ENCODE data around the gene PPP2R2C.

PPP2R2C gene

DNA sequence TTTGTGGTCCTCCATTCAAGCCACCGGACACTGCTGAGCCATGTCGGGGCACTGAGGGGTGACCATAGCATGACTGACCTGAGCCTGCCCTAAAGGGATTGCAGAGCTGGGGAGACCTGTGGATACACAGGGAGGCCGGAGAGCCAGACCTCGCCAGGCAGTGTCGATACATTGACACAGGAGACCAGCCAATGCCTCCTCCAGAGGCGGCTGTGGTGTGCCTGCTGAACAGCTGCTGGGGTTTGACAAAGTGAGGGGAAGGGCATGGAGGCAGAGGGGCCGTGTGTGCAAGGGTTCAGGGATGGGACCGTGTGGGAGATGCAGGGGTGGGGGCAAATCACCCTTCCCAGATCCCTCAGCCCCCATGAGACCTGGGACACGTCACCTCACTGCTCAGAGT is 48.0 kb downstream of the PPP2R2C start:
- Histone ChIP-seq H3K14ac (ENCODE audit: low read length) (no peak overlapping the region), H3K4ac (ENCODE audit: low read length) (no peak overlapping the region), H3K27me3 (ENCODE audit: control insufficient read depth in 3 of 3, insufficient read depth in 3 of 3, low read depth in 1 of 3, low read length in 3 of 3) (peaks cover 0 to 40% (median 0%) of the 10 kb centered on the region in 3 experiments), H2AFZ (ENCODE audit: low read length) (no peak overlapping the region), H3K79me1 (ENCODE audit: low read depth, low read length) (no peaks in the 10 kb centered on the region), H4K8ac (ENCODE audit: low read depth, low read length) (no peak overlapping the region), H3K18ac (ENCODE audit: low read length) (no peak overlapping the region), H3K36me3 (replicated peaks in 1 of 2; ENCODE audit: control insufficient read depth in 2 of 2, insufficient read depth in 2 of 2, low read length in 2 of 2) (no peaks in the 10 kb centered on the region), H3K4me3 (ENCODE audit: low read length in 2 of 2) (no peak overlapping the region), H2BK12ac (ENCODE audit: low read length) (no peak overlapping the region), H3K27ac (replicated peaks; ENCODE audit: low read length) (no peak overlapping the region), H2BK120ac (ENCODE audit: low read depth, low read length) (no peak overlapping the region), H3K4me1 (ENCODE audit: control insufficient read depth in 2 of 2, insufficient read depth in 1 of 2, low read depth in 1 of 2, low read length in 2 of 2) (peaks cover 0 to 2% of the 10 kb centered on the region in 2 donors), H2BK5ac (ENCODE audit: low read length) (no peak overlapping the region), H2BK15ac (ENCODE audit: low read length) (no peak overlapping the region), H3K9ac (ENCODE audit: low read depth, low read length, poor library complexity) (no peak overlapping the region), H4K91ac (ENCODE audit: low read depth, low read length, poor library complexity) (no peak overlapping the region), H3K23ac (ENCODE audit: low read depth, low read length, poor library complexity) (no peak overlapping the region), H2AK5ac (ENCODE audit: low read depth, low read length) (no peak overlapping the region), H3K4me2 (ENCODE audit: insufficient read depth, low read length, poor library complexity, severe bottlenecking) (no peak overlapping the region), H3K9me3 (replicated peaks in 1 of 2; ENCODE audit: control insufficient read depth in 2 of 2, insufficient read depth in 1 of 2, low read depth in 1 of 2, low read length in 2 of 2) (no peaks in the 10 kb centered on the region)
- no peak for DNase-seq (ENCODE audit: low spot score)
- WGBS, 2 donors (ENCODE audit: extremely low coverage in 2 of 2, insufficient read length in 2 of 2, insufficient replicate concordance in 1 of 2) = no CpG with 5 or more reads among the region's 9 CpGs

DNA sequence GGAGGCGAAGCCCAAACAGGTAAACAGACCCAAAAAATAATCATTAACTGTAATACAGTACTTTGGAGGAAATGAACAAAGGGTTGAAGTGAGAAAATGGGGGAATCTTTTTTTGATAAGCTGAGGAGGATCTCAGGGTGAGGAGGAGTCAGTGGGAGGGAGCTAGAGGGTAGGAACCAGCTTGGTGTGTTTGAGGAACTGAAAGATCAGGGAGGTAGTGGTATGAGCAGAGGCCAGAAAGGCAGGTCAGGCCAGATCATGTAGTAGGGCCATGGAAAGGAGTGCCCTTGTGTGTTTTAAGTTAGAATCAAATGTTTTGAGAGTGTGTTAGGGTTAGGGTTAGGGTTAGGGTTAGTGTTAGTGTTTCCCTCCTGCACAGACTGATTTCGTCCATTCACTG is 48.8 kb downstream of the PPP2R2C start:
- WGBS, 2 donors (ENCODE audit: extremely low coverage in 2 of 2, insufficient read length in 2 of 2, insufficient replicate concordance in 1 of 2) = no CpG with 5 or more reads among the region's 2 CpGs
- DNase-seq (ENCODE audit: low spot score) = no peak
- Histone ChIP-seq H3K4me2 (ENCODE audit: insufficient read depth, low read length, poor library complexity, severe bottlenecking) (no peak overlapping the region), H3K18ac (ENCODE audit: low read length) (no peak overlapping the region), H3K27ac (replicated peaks; ENCODE audit: low read length) (no peak overlapping the region), H2BK120ac (ENCODE audit: low read depth, low read length) (no peak overlapping the region), H2BK12ac (ENCODE audit: low read length) (no peak overlapping the region), H4K91ac (ENCODE audit: low read depth, low read length, poor library complexity) (no peak overlapping the region), H3K9me3 (replicated peaks in 1 of 2; ENCODE audit: control insufficient read depth in 2 of 2, insufficient read depth in 1 of 2, low read depth in 1 of 2, low read length in 2 of 2) (no peaks in the 10 kb centered on the region), H2AK5ac (ENCODE audit: low read depth, low read length) (no peak overlapping the region), H3K4me1 (ENCODE audit: control insufficient read depth in 2 of 2, insufficient read depth in 1 of 2, low read depth in 1 of 2, low read length in 2 of 2) (peaks cover 0 to 2% of the 10 kb centered on the region in 2 donors), H3K4me3 (ENCODE audit: low read length in 2 of 2) (no peak overlapping the region), H3K23ac (ENCODE audit: low read depth, low read length, poor library complexity) (no peak overlapping the region), H3K79me1 (ENCODE audit: low read depth, low read length) (no peaks in the 10 kb centered on the region), H2BK5ac (ENCODE audit: low read length) (no peak overlapping the region), H2BK15ac (ENCODE audit: low read length) (no peak overlapping the region), H3K14ac (ENCODE audit: low read length) (no peak overlapping the region), H3K4ac (ENCODE audit: low read length) (no peak overlapping the region), H4K8ac (ENCODE audit: low read depth, low read length) (no peak overlapping the region), H2AFZ (ENCODE audit: low read length) (no peak overlapping the region), H3K9ac (ENCODE audit: low read depth, low read length, poor library complexity) (no peak overlapping the region), H3K27me3 (ENCODE audit: control insufficient read depth in 3 of 3, insufficient read depth in 3 of 3, low read depth in 1 of 3, low read length in 3 of 3) (peaks cover 0 to 35% (median 0%) of the 10 kb centered on the region in 3 experiments), H3K36me3 (replicated peaks in 1 of 2; ENCODE audit: control insufficient read depth in 2 of 2, insufficient read depth in 2 of 2, low read length in 2 of 2) (no peaks in the 10 kb centered on the region)

DNA sequence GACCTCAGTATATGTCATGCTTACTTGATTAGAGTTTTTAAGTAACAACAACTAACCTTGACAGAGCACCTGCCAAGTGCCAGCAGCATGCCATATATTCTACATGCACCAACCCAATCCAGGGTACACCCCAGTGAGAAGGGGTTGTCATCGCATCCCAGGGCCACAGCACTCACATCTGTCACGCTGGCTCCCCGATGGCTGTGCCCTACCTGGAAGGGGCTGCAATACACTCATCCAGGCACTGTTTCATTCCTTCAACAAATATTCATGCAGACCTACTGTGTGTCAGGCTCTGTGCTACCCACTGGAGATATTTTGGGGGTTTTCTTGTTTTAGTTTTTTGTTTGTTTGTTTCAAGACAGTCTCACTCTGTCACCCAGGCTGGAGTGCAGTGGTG is 49.5 kb downstream of the PPP2R2C start:
- Histone ChIP-seq H3K36me3 (replicated peaks in 1 of 2; ENCODE audit: control insufficient read depth in 2 of 2, insufficient read depth in 2 of 2, low read length in 2 of 2) (no peaks in the 10 kb centered on the region), H2BK15ac (ENCODE audit: low read length) (no peak overlapping the region), H3K23ac (ENCODE audit: low read depth, low read length, poor library complexity) (no peak overlapping the region), H2BK120ac (ENCODE audit: low read depth, low read length) (no peak overlapping the region), H3K14ac (ENCODE audit: low read length) (no peak overlapping the region), H3K4ac (ENCODE audit: low read length) (no peak overlapping the region), H2AK5ac (ENCODE audit: low read depth, low read length) (no peak overlapping the region), H2BK12ac (ENCODE audit: low read length) (no peak overlapping the region), H4K91ac (ENCODE audit: low read depth, low read length, poor library complexity) (no peak overlapping the region), H3K9ac (ENCODE audit: low read depth, low read length, poor library complexity) (no peak overlapping the region), H2AFZ (ENCODE audit: low read length) (no peak overlapping the region), H4K8ac (ENCODE audit: low read depth, low read length) (no peak overlapping the region), H3K27me3 (ENCODE audit: control insufficient read depth in 3 of 3, insufficient read depth in 3 of 3, low read depth in 1 of 3, low read length in 3 of 3) (peaks cover 0 to 38% (median 0%) of the 10 kb centered on the region in 3 experiments), H3K9me3 (replicated peaks in 1 of 2; ENCODE audit: control insufficient read depth in 2 of 2, insufficient read depth in 1 of 2, low read depth in 1 of 2, low read length in 2 of 2) (no peaks in the 10 kb centered on the region), H3K18ac (ENCODE audit: low read length) (no peak overlapping the region), H3K79me1 (ENCODE audit: low read depth, low read length) (no peaks in the 10 kb centered on the region), H3K27ac (replicated peaks; ENCODE audit: low read length) (no peak overlapping the region), H3K4me3 (ENCODE audit: low read length in 2 of 2) (no peak overlapping the region), H2BK5ac (ENCODE audit: low read length) (no peak overlapping the region), H3K4me1 (ENCODE audit: control insufficient read depth in 2 of 2, insufficient read depth in 1 of 2, low read depth in 1 of 2, low read length in 2 of 2) (peaks cover 0 to 2% of the 10 kb centered on the region in 2 donors), H3K4me2 (ENCODE audit: insufficient read depth, low read length, poor library complexity, severe bottlenecking) (no peak overlapping the region)
- WGBS, 2 donors (ENCODE audit: extremely low coverage in 2 of 2, insufficient read length in 2 of 2, insufficient replicate concordance in 1 of 2) = no CpG with 5 or more reads among the region's 3 CpGs
- no peak for DNase-seq (ENCODE audit: low spot score)

DNA sequence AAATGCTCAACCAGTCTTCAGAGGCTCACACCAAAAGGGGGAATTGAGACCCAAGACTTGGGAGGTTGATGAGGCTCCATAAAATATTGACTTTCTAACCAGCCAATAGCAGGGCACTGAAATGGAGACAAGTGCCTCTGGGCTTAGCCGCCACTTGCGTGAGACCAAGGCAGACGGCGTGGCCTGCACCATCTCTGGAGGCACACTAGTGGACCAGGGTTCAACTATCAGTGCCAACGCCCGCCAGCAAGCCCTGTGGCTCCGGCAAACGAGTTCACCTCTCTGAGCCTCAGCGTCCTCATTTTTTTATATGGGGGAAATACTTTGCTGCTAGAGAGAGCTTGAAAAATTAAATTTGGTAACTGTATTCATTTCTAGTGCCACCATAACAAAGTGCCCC is 50.3 kb downstream of the PPP2R2C start:
- no peak overlapping the region for H2BK15ac ChIP-seq (ENCODE audit: low read length)
- H2AK5ac ChIP-seq (ENCODE audit: low read depth, low read length) = no peak overlapping the region
- H3K14ac ChIP-seq (ENCODE audit: low read length) = no peak overlapping the region
- WGBS, 2 donors (ENCODE audit: extremely low coverage in 2 of 2, insufficient read length in 2 of 2, insufficient replicate concordance in 1 of 2) = no CpG with 5 or more reads among the region's 9 CpGs
- H3K18ac ChIP-seq (ENCODE audit: low read length) = no peak overlapping the region
- no peak overlapping the region for H3K4me3 ChIP-seq (ENCODE audit: low read length in 2 of 2)
- no peak overlapping the region for H3K27ac ChIP-seq (replicated peaks; ENCODE audit: low read length)
- DNase-seq (ENCODE audit: low spot score) = no peak
- H3K4me2 ChIP-seq (ENCODE audit: insufficient read depth, low read length, poor library complexity, severe bottlenecking) = no peak overlapping the region
- H2BK120ac ChIP-seq (ENCODE audit: low read depth, low read length) = no peak overlapping the region
- H3K27me3 ChIP-seq (ENCODE audit: control insufficient read depth in 3 of 3, insufficient read depth in 3 of 3, low read depth in 1 of 3, low read length in 3 of 3) = peaks cover 0 to 34% (median 0%) of the 10 kb centered on the region in 3 experiments
- H3K4ac ChIP-seq (ENCODE audit: low read length) = no peak overlapping the region
- no peak overlapping the region for H3K9ac ChIP-seq (ENCODE audit: low read depth, low read length, poor library complexity)
- H2BK12ac ChIP-seq (ENCODE audit: low read length) = no peak overlapping the region
- H3K9me3 ChIP-seq (replicated peaks in 1 of 2; ENCODE audit: control insufficient read depth in 2 of 2, insufficient read depth in 1 of 2, low read depth in 1 of 2, low read length in 2 of 2) = no peaks in the 10 kb centered on the region
- H3K23ac ChIP-seq (ENCODE audit: low read depth, low read length, poor library complexity) = no peak overlapping the region
- H3K4me1 ChIP-seq (ENCODE audit: control insufficient read depth in 2 of 2, insufficient read depth in 1 of 2, low read depth in 1 of 2, low read length in 2 of 2) = peaks cover 0 to 2% of the 10 kb centered on the region in 2 donors
- no peak overlapping the region for H4K91ac ChIP-seq (ENCODE audit: low read depth, low read length, poor library complexity)
- no peak overlapping the region for H4K8ac ChIP-seq (ENCODE audit: low read depth, low read length)
- H2AFZ ChIP-seq (ENCODE audit: low read length) = no peak overlapping the region
- H2BK5ac ChIP-seq (ENCODE audit: low read length) = no peak overlapping the region
- no peaks in the 10 kb centered on the region for H3K79me1 ChIP-seq (ENCODE audit: low read depth, low read length)
- no peaks in the 10 kb centered on the region for H3K36me3 ChIP-seq (replicated peaks in 1 of 2; ENCODE audit: control insufficient read depth in 2 of 2, insufficient read depth in 2 of 2, low read length in 2 of 2)

Measured in neuronal stem cell (in vitro differentiated cells).